ENCODE data around the gene RBM20.

DNA sequence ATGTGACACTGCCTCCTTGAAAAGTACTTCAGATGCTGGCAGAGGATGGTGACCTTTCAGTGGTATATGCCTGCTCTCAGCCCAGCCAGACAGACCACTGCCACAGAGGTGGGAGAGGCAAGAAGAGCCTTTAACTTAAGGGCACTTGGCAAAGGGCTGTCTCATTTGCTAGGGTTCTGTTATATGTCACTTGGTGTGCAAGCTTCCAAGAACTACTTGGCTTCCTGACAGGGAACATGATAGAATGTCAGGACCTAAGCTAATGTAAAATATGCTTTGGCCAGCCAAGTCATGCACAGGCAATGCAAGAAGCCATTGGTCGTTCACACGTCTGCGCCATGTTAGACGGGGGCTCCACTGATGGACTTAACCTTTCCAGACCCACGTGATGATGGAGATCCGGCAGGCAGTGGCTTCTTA, 54.7 kb downstream of the RBM20 start:
- TF ChIP-seq POLR2A (IDR thresholded peaks at IDR 0.05) (no peak), CTCF (IDR thresholded peaks at IDR 0.05) (no peak)

Data from uterus (tissue), 2 donors.